HepG2 (cell line): Measurements from ENCODE around the gene LMOD1. TPM values are rescaled to one million over a fixed set of nuclear protein-coding genes. Genes with fewer than 3 reads are reported as not detected.

ENCODE experiments used
- AKNA ChIP-seq: sonication (generic); formaldehyde crosslinking; IDR thresholded peaks from 2 replicates; pipeline ENCODE4 v1.4.0; 2020; ENCODE audit warnings: missing genetic modification reagents, borderline replicate concordance
- ARID4A ChIP-seq: sonication (generic); formaldehyde crosslinking; IDR thresholded peaks from 2 replicates; pipeline ENCODE4 v1.5.0; 2020; ENCODE audit warnings: mild to moderate bottlenecking, missing genetic modification reagents, borderline replicate concordance
- BRCA1 ChIP-seq: sonication (generic); formaldehyde crosslinking; IDR thresholded peaks from 2 replicates; pipeline ENCODE4 v1.4.0; 2020; ENCODE audit warnings: missing genetic modification reagents
- FOXO1 ChIP-seq: sonication (generic); formaldehyde crosslinking; IDR thresholded peaks from 2 replicates; pipeline ENCODE4 v1.4.0; 2020; ENCODE audit warnings: missing genetic modification reagents
- HDAC6 ChIP-seq: fragments of 200-600 bp; sonication (generic); IDR thresholded peaks from 2 replicates; pipeline ENCODE4 v1.7.0; 2017; ENCODE audit warnings: mild to moderate bottlenecking, antibody characterized with exemption, low read length, low read depth
- YEATS2 ChIP-seq: sonication (generic); formaldehyde crosslinking; IDR thresholded peaks from 2 replicates; pipeline ENCODE4 v1.4.0; 2020; ENCODE audit warnings: missing genetic modification reagents, borderline replicate concordance
- ZFP1 ChIP-seq: IDR thresholded peaks from 2 replicates; pipeline ENCODE4 v1.6.1; 2016
- ZGPAT ChIP-seq: IDR thresholded peaks from 2 replicates; pipeline ENCODE4 v1.6.1; 2016; ENCODE audit warnings: mild to moderate bottlenecking
- ZNF772 ChIP-seq: sonication (generic); formaldehyde crosslinking; IDR thresholded peaks from 2 replicates; pipeline ENCODE4 v1.5.0; 2020; ENCODE audit warnings: mild to moderate bottlenecking, missing genetic modification reagents
- polyA plus RNA-seq, 8 experiments: library from polyadenylated mRNA; depleted of rRNA in 3 of 8; stranded (reverse) in 7 of 8; unstranded in 1 of 8; fragments of >200 nt; fragmentation: Illumina TruSeq in 4 of 8; extraction: Trizol in 4 of 8; gene quantifications; 2 replicates each; pipeline versions ENCODE4 v1.2.1 to v1.2.3, GENCODE V29; 2011 to 2016; ENCODE audit warnings: low read depth in 4 of 8, missing spikeins in 1 of 8, mixed read lengths in 1 of 8; ENCODE audit not compliant: insufficient read depth in 1 of 8
- total RNA-seq, 5 experiments: library from RNA; depleted of rRNA; stranded (reverse); fragments of >200 nt; fragmentation: Illumina TruSeq; extraction: Trizol; gene quantifications; 2 replicates each; pipeline ENCODE4 v1.2.3, GENCODE V29; 2016; ENCODE audit warnings: low read depth in 1 of 5
- TF ChIP-seq, protein P1 (sequence below): IDR thresholded peaks from 2 replicates; pipeline ENCODE4 v1.6.1; 2012; ENCODE audit warnings: inconsistent platforms
- TF ChIP-seq, protein P2 (sequence below): sonication (generic); formaldehyde crosslinking; IDR thresholded peaks from 2 replicates; pipeline ENCODE4 v1.5.0; 2020; ENCODE audit warnings: mild to moderate bottlenecking, missing genetic modification reagents
- TF ChIP-seq, protein P3 (sequence below): sonication (generic); formaldehyde crosslinking; IDR thresholded peaks from 2 replicates; pipeline ENCODE4 v1.4.0; 2020; ENCODE audit warnings: missing genetic modification reagents

The LMOD1 gene
- total and polyA plus RNA-seq, 2 of the 13 experiments (the other 11 are each of a cell fraction or from before 2014, with no cell fraction given), result not detected

- TF ChIP-seq ZGPAT (CRISPR knock-in tag), result peak; percentile 63; the same call in 1 of the 2 replicates
- no peak for TF ChIP-seq AKNA (CRISPR knock-in tag)
- TF ChIP-seq, protein P1, sequence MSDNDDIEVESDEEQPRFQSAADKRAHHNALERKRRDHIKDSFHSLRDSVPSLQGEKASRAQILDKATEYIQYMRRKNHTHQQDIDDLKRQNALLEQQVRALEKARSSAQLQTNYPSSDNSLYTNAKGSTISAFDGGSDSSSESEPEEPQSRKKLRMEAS, result no peak
- TF ChIP-seq ZFP1, result no peak
- TF ChIP-seq HDAC6, result no peak
- peak; percentile 68; the same call in 1 of the 2 replicates for TF ChIP-seq ZNF772 (CRISPR knock-in tag)
- TF ChIP-seq, protein P2, sequence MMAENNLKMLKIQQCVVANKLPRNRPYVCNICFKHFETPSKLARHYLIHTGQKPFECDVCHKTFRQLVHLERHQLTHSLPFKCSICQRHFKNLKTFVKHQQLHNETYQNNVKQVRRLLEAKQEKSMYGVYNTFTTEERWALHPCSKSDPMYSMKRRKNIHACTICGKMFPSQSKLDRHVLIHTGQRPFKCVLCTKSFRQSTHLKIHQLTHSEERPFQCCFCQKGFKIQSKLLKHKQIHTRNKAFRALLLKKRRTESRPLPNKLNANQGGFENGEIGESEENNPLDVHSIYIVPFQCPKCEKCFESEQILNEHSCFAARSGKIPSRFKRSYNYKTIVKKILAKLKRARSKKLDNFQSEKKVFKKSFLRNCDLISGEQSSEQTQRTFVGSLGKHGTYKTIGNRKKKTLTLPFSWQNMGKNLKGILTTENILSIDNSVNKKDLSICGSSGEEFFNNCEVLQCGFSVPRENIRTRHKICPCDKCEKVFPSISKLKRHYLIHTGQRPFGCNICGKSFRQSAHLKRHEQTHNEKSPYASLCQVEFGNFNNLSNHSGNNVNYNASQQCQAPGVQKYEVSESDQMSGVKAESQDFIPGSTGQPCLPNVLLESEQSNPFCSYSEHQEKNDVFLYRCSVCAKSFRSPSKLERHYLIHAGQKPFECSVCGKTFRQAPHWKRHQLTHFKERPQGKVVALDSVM (CRISPR knock-in tag), result peak; percentile 20; the same call in 1 of the 2 replicates
- TF ChIP-seq ARID4A (CRISPR knock-in tag), result peak; percentile 77
- TF ChIP-seq BRCA1 (CRISPR knock-in tag), result no peak
- TF ChIP-seq YEATS2 (CRISPR knock-in tag), result peak; percentile 75; the same call in 1 of the 2 replicates
- no peak for TF ChIP-seq FOXO1 (CRISPR knock-in tag)
- TF ChIP-seq, protein P3, sequence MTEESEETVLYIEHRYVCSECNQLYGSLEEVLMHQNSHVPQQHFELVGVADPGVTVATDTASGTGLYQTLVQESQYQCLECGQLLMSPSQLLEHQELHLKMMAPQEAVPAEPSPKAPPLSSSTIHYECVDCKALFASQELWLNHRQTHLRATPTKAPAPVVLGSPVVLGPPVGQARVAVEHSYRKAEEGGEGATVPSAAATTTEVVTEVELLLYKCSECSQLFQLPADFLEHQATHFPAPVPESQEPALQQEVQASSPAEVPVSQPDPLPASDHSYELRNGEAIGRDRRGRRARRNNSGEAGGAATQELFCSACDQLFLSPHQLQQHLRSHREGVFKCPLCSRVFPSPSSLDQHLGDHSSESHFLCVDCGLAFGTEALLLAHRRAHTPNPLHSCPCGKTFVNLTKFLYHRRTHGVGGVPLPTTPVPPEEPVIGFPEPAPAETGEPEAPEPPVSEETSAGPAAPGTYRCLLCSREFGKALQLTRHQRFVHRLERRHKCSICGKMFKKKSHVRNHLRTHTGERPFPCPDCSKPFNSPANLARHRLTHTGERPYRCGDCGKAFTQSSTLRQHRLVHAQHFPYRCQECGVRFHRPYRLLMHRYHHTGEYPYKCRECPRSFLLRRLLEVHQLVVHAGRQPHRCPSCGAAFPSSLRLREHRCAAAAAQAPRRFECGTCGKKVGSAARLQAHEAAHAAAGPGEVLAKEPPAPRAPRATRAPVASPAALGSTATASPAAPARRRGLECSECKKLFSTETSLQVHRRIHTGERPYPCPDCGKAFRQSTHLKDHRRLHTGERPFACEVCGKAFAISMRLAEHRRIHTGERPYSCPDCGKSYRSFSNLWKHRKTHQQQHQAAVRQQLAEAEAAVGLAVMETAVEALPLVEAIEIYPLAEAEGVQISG, result peak; percentile 71
Observed at GRCh38 chr1:201982623-201983379, 36.5 kb upstream of the LMOD1 start, which contains the start of gene RNPEP (continued).
